ENCODE data around the gene ATAT1.

DNA sequence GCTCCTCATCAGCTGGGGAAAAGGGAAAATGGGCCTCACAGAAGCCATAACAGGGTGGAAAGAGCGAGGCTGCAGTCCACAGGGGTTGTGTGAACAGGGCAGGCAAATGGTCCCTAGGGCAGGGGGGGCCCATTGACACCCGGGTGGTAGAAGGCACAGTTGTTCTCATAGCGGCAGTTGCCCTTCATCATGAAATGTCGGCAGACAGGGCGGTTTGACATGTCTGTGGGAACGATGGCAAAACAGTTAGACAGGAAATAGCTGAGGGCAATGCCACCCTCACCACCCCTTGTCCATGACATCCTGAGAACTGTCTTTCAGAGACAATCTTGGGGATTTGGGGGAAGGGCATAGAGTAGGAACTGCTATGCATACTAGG lies 25.2 kb upstream of the ATAT1 start:
- TF ChIP-seq GATA2 (IDR thresholded peaks at IDR 0.05; ENCODE audit: low read depth, low read length) (no peak), GATA3 (IDR thresholded peaks at IDR 0.05; ENCODE audit: low read depth, low read length) (no peak)

Measured in SH-SY5Y (cell line).